ENCODE measurements around the gene CABLES1.

DNA sequence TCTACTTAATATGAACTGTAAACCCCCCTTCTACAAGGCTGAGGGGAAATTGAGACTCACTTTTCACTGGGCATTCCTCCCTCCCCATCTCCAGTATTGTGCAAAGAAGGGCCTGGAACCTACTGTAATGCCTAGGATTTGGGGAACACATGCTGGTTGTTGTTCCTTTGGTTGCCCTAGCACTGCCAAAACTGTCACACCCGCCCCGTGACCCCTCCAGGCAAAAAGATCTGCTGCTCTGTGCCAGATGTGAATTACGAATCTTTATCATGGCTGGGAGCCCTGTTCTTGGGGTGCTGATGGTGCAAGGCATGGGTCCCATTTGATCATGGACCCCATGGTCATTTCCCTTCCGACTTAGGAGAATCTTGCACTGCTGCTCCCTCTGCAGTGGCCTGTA, 95.4 kb downstream of the CABLES1 start:
- TF ChIP-seq POLR2A (IDR thresholded peaks at IDR 0.05) = no peak
- TF ChIP-seq, protein P1, sequence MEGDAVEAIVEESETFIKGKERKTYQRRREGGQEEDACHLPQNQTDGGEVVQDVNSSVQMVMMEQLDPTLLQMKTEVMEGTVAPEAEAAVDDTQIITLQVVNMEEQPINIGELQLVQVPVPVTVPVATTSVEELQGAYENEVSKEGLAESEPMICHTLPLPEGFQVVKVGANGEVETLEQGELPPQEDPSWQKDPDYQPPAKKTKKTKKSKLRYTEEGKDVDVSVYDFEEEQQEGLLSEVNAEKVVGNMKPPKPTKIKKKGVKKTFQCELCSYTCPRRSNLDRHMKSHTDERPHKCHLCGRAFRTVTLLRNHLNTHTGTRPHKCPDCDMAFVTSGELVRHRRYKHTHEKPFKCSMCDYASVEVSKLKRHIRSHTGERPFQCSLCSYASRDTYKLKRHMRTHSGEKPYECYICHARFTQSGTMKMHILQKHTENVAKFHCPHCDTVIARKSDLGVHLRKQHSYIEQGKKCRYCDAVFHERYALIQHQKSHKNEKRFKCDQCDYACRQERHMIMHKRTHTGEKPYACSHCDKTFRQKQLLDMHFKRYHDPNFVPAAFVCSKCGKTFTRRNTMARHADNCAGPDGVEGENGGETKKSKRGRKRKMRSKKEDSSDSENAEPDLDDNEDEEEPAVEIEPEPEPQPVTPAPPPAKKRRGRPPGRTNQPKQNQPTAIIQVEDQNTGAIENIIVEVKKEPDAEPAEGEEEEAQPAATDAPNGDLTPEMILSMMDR (IDR thresholded peaks at IDR 0.05) = no peak

Measured in adrenal gland (tissue), 5 donors.